OCI-LY7 (cell line): ENCODE results near the gene COPA. TPM values are rescaled to one million over a fixed set of nuclear protein-coding genes. Genes with fewer than 3 reads are reported as not detected.

ENCODE experiments used
- BruUV-seq: library from RNA; stranded (reverse); fragments of 400-500 nt; replicated peaks from 2 replicates; lab custom pipeline; 2021; lab: Mats Ljungman, UMichigan
- CTCF ChIA-PET: fragments of 300-600 bp; sonication (Branson Sonifier 250); formaldehyde crosslinking; loops from one replicate; lab custom pipeline; 2022; ENCODE audit warnings: antibody characterized with exemption; ENCODE audit not compliant: unreplicated experiment; lab: Charles Lee
- POLR2A ChIA-PET: fragments of 300-600 bp; sonication (Branson Sonifier 250); formaldehyde crosslinking; loops from one replicate; lab custom pipeline; 2022; ENCODE audit warnings: antibody characterized with exemption; lab: Charles Lee
- DNase-seq: peaks from one replicate; pipeline ENCODE4 v3.0.0-alpha.2; 2015; ENCODE audit warnings: low spot score
- H2AFZ ChIP-seq: fragments of 200-600 bp; sonication (generic), shearing (Covaris generic); 2 replicates; pipeline ENCODE4 v1.6.1; 2014; ENCODE audit warnings: mild to moderate bottlenecking, antibody characterized with exemption, low read length, moderate library complexity
- H3K27ac ChIP-seq: fragments of 200-600 bp; sonication (generic); 2 replicates; pipeline ENCODE4 v1.5.1; 2014; ENCODE audit warnings: mixed run types, low read depth, mild to moderate bottlenecking, moderate library complexity, low read length, inconsistent platforms; ENCODE audit not compliant: poor library complexity, severe bottlenecking
- H3K36me3 ChIP-seq: fragments of 200-600 bp; sonication (generic); 2 replicates; pipeline ENCODE4 v1.6.1; 2014; ENCODE audit warnings: mild to moderate bottlenecking, antibody characterized with exemption, low read length, moderate library complexity, mixed read lengths; ENCODE audit not compliant: insufficient read depth
- H3K4me1 ChIP-seq: fragments of 200-600 bp; sonication (generic); 2 replicates; pipeline ENCODE4 v1.5.1; 2014; ENCODE audit warnings: mild to moderate bottlenecking, low read length; ENCODE audit not compliant: insufficient read depth, poor library complexity, severe bottlenecking
- H3K4me2 ChIP-seq: fragments of 200-600 bp; sonication (generic); 2 replicates; pipeline ENCODE4 v1.6.1; 2014; ENCODE audit warnings: mild to moderate bottlenecking, low read length
- H3K4me3 ChIP-seq: fragments of 200-600 bp; sonication (generic); 2 replicates; pipeline ENCODE4 v1.5.1; 2014; ENCODE audit warnings: mild to moderate bottlenecking, low read depth, low read length; ENCODE audit not compliant: poor library complexity, severe bottlenecking
- H3K79me2 ChIP-seq: fragments of 200-600 bp; sonication (generic); 2 replicates; pipeline ENCODE4 v1.6.1; 2016; ENCODE audit warnings: low read depth, mild to moderate bottlenecking, low read length, moderate library complexity, mixed read lengths; ENCODE audit not compliant: insufficient read depth
- H3K9me2 ChIP-seq: fragments of 200-600 bp; sonication (generic); 2 replicates; pipeline ENCODE4 v1.6.1; 2016; ENCODE audit warnings: mild to moderate bottlenecking, low read length, mixed read lengths; ENCODE audit not compliant: insufficient read depth
- H3K9me3 ChIP-seq: fragments of 200-600 bp; sonication (generic); 2 replicates; pipeline ENCODE4 v1.6.1; 2014; ENCODE audit warnings: mild to moderate bottlenecking, mixed run types, low read length, mixed read lengths
- H4K20me1 ChIP-seq: fragments of 200-600 bp; sonication (generic); 2 replicates; pipeline ENCODE4 v1.6.1; 2014; ENCODE audit warnings: mild to moderate bottlenecking, antibody characterized with exemption, low read length, moderate library complexity, mixed read lengths; ENCODE audit not compliant: insufficient read depth
- EZH2phosphoT487 ChIP-seq: fragments of 200-600 bp; sonication (generic); IDR thresholded peaks from 2 replicates; pipeline ENCODE4 v1.6.1; 2018; ENCODE audit warnings: low read depth, borderline replicate concordance, mild to moderate bottlenecking, mixed run types, antibody characterized with exemption, low read length, moderate library complexity, mixed read lengths
- intact Hi-C: fragments of 100-400 bp; cut with micrococcal nuclease; formaldehyde crosslinking; loops from one replicate; pipeline ENCODE4 v1.10.0; 2022; ENCODE audit not compliant: unreplicated experiment
- total RNA-seq, 2 experiments: library from RNA; depleted of rRNA in 1 of 2; stranded (reverse); fragments of >200 nt in 1 of 2; shearing (Covaris generic) in 1 of 2; gene quantifications; 2 replicates each; pipeline ENCODE4 v1.2.3, GENCODE V29; 2014 to 2022
- TF ChIP-seq, protein P1 (sequence below): fragments of 200-600 bp; sonication (generic); conservative IDR thresholded peaks from 2 replicates; pipeline ENCODE4 v1.5.1; 2014; ENCODE audit warnings: mild to moderate bottlenecking, antibody characterized with exemption, low read length, moderate library complexity, mixed read lengths

The COPA gene
- total RNA-seq, 2 experiments from 2014 or later = 74.2 to 138 TPM

DNA sequence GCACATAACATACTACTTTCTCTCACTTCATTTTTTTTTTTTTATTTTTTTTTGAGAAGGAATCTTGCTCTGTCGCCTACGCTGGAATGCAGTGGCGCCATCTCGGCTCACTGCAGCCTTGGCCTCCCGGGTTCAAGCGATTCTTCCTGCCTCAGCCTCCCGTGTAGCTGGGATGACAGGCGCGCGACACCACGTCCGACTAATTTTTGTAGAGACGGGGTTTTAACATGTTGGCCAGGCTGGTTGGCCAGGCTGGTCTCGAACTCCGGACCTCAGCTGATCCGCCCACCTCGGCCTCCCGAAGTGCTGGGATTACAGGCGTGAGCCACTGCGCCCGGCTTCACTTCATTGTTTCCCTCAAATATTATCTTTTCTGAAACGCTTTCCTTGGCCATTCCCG, 57.5 kb downstream of the COPA start:
- peaks cover 9% of the 10 kb centered on the region for H3K4me1 ChIP-seq
- no peaks in the 10 kb centered on the region for H3K9me3 ChIP-seq
- H3K79me2 ChIP-seq = peaks cover 7% of the 10 kb centered on the region; the same call in 1 of the 2 replicates
- no peaks in the 10 kb centered on the region for H3K9me2 ChIP-seq
- intact Hi-C loops = loop anchor here (1.0 to 2.0 kb wide), 2 partner anchors 57 to 184 kb away; partner anchors contain the start of genes COPA and NCSTN
- H3K4me2 ChIP-seq = peak overlapping the region; percentile 82
- no peak for DNase-seq
- TF ChIP-seq, protein P1, sequence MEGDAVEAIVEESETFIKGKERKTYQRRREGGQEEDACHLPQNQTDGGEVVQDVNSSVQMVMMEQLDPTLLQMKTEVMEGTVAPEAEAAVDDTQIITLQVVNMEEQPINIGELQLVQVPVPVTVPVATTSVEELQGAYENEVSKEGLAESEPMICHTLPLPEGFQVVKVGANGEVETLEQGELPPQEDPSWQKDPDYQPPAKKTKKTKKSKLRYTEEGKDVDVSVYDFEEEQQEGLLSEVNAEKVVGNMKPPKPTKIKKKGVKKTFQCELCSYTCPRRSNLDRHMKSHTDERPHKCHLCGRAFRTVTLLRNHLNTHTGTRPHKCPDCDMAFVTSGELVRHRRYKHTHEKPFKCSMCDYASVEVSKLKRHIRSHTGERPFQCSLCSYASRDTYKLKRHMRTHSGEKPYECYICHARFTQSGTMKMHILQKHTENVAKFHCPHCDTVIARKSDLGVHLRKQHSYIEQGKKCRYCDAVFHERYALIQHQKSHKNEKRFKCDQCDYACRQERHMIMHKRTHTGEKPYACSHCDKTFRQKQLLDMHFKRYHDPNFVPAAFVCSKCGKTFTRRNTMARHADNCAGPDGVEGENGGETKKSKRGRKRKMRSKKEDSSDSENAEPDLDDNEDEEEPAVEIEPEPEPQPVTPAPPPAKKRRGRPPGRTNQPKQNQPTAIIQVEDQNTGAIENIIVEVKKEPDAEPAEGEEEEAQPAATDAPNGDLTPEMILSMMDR = no peak
- TF ChIP-seq EZH2phosphoT487 = no peak
- ChIA-PET CTCF (interaction anchor here (0.6 to 1.0 kb wide), 2 partner anchors 92 to 386 kb away, joined by 3 to 5 read pairs; no protein-coding TSS in a partner anchor), POLR2A (interaction anchor here (0.7 to 2.1 kb wide), 9 partner anchors 10 to 188 kb away, joined by 3 to 14 read pairs (median 5); partner anchors contain the start of genes DCAF8 and PEA15)
- H2AFZ ChIP-seq = peak overlapping the region; percentile 48; the same call in 1 of the 2 replicates
- no TSS peak for BruUV-seq
- no peak overlapping the region for H3K27ac ChIP-seq
- H3K4me3 ChIP-seq = peak overlapping the region; percentile 77
- peaks cover 46% of the 10 kb centered on the region for H3K36me3 ChIP-seq
- no peaks in the 10 kb centered on the region for H4K20me1 ChIP-seq

DNA sequence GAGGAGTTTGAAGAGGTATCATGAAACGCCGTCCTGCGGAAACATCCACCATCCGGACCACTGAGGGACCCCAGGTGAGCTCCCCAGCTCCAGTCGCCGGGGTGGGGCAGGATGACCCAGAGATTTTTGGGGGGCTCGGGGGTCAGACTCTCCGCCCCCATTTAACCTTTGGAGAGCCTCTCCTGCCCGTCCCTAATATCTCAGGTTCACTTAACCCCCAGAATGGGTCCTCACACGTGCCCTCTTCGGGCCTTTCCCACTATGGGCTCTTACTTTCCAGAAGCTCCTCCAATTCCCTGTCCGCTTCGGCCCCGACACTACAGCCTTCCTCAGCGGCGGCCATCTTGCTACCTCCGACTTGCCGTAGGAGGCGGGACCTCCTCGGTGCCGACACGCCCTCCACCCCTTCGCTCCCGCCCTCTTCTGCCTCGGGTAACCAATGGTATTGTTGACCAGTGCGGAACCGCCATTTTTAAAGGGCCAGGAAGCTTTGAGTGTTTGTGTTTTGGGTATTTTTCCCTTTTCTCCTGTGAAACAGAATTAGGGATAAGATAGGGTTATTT, 58.2 kb downstream of the COPA start, which contains the start of gene PEX19:
Gene PEX19, minus strand, starts transcription at position 352 of the 563 bp plus-strand sequence. Its CDS starts 9 bp downstream, at position 343.
- Histone ChIP-seq H3K4me1 (peaks cover 9% of the 10 kb centered on the region), H4K20me1 (no peaks in the 10 kb centered on the region), H3K36me3 (peaks cover 46% of the 10 kb centered on the region), H3K4me3 (peak within 1 kb of the TSS; percentile 77), H3K79me2 (peaks cover 7% of the 10 kb centered on the region; the same call in 1 of the 2 replicates), H3K27ac (peak within 1 kb of the TSS; percentile 25), H3K4me2 (peak within 1 kb of the TSS; percentile 82), H3K9me3 (no peaks in the 10 kb centered on the region), H3K9me2 (no peaks in the 10 kb centered on the region), H2AFZ (peak within 1 kb of the TSS; percentile 48; the same call in 1 of the 2 replicates)
- POLR2A ChIA-PET = interaction anchor here (0.7 to 2.1 kb wide), 14 partner anchors 10 to 187 kb away, joined by 3 to 14 read pairs (median 4); partner anchors contain the start of genes DCAF8, NCSTN and PEA15
- intact Hi-C loops = loop anchor here (1.0 to 2.0 kb wide), 2 partner anchors 58 to 184 kb away; partner anchors contain the start of genes COPA and NCSTN
- BruUV-seq = no TSS peak
- CTCF ChIA-PET = interaction anchor here (1.0 kb wide), 1 partner anchor 92 kb away, joined by 5 read pairs; no protein-coding TSS in a partner anchor
- TF ChIP-seq EZH2phosphoT487 = no peak
- TF ChIP-seq, protein P1 = no peak
- DNase-seq = peak; percentile 91
